Loucy (cell line): ENCODE data around the gene KIF1B.
"Not testable (repeated sequence)": the region's sequence is repeated elsewhere in the genome, so short reads cannot be mapped to it uniquely, and the experiment has no call there.

Source experiments
- H2AFZ ChIP-seq: fragments of 200-600 bp; sonication (generic); 2 replicates; pipeline ENCODE4 v1.6.0; 2016; ENCODE audit warnings: antibody characterized with exemption, mild to moderate bottlenecking, low read length, moderate library complexity
- H3F3A ChIP-seq: fragments of 200-600 bp; 2 replicates; pipeline ENCODE4 v1.6.0; 2016; ENCODE audit warnings: antibody characterized with exemption, low read depth, mild to moderate bottlenecking
- H3K27me3 ChIP-seq: fragments of 200-600 bp; sonication (generic); 2 replicates; pipeline ENCODE4 v1.6.1; 2014; ENCODE audit warnings: low read length, mild to moderate bottlenecking; ENCODE audit not compliant: insufficient read depth, poor library complexity, severe bottlenecking
- H3K36me3 ChIP-seq: fragments of 200-600 bp; sonication (generic); 2 replicates; pipeline ENCODE4 v1.6.1; 2016; ENCODE audit warnings: low read length; ENCODE audit not compliant: insufficient read depth
- H3K4me1 ChIP-seq: fragments of 200-600 bp; sonication (generic); 2 replicates; pipeline ENCODE4 v1.5.1; 2014; ENCODE audit warnings: low read length, mild to moderate bottlenecking; ENCODE audit not compliant: insufficient read depth, poor library complexity, severe bottlenecking
- H3K4me2 ChIP-seq: fragments of 200-600 bp; sonication (generic); 2 replicates; pipeline ENCODE4 v1.6.0; 2014; ENCODE audit warnings: antibody characterized with exemption, low read length, low read depth, mild to moderate bottlenecking; ENCODE audit not compliant: poor library complexity, severe bottlenecking
- H3K4me3 ChIP-seq: fragments of 200-600 bp; sonication (generic); 2 replicates; pipeline ENCODE4 v1.5.1; 2014; ENCODE audit warnings: low read length, mild to moderate bottlenecking, mixed read lengths; ENCODE audit not compliant: poor library complexity, severe bottlenecking
- H3K79me2 ChIP-seq: fragments of 200-600 bp; sonication (generic); 2 replicates; pipeline ENCODE4 v1.6.1; 2014; ENCODE audit warnings: low read length; ENCODE audit not compliant: insufficient read depth
- H3K9ac ChIP-seq: fragments of 200-600 bp; sonication (generic); 2 replicates; pipeline ENCODE4 v1.6.0; 2014; ENCODE audit warnings: mild to moderate bottlenecking, low read depth, low read length, moderate library complexity; ENCODE audit not compliant: poor library complexity, severe bottlenecking
- H3K9me2 ChIP-seq: fragments of 200-600 bp; sonication (generic); replicated peaks from 2 replicates; pipeline ENCODE4 v1.6.1; 2016; ENCODE audit warnings: low read depth, low read length, mixed read lengths
- H3K9me3 ChIP-seq: fragments of 200-600 bp; sonication (generic); 2 replicates; pipeline ENCODE4 v1.6.1; 2014; ENCODE audit warnings: mild to moderate bottlenecking, antibody characterized with exemption, low read length, low read depth; ENCODE audit not compliant: insufficient read depth
- H4K20me1 ChIP-seq: fragments of 200-600 bp; sonication (generic); 2 replicates; pipeline ENCODE4 v1.6.0; 2014; ENCODE audit warnings: antibody characterized with exemption, low read length, mild to moderate bottlenecking; ENCODE audit not compliant: insufficient read depth, poor library complexity, severe bottlenecking
- EZH2phosphoT487 ChIP-seq: fragments of 200-600 bp; IDR thresholded peaks from 2 replicates; pipeline ENCODE4 v1.6.1; 2018; ENCODE audit warnings: antibody characterized with exemption, mild to moderate bottlenecking, moderate library complexity, borderline replicate concordance
- TF ChIP-seq, protein P1 (sequence below): fragments of 200-600 bp; sonication (generic); conservative IDR thresholded peaks from 2 replicates; pipeline ENCODE4 v1.5.1; 2014; ENCODE audit warnings: mild to moderate bottlenecking, antibody characterized with exemption, low read length

KIF1B gene

DNA sequence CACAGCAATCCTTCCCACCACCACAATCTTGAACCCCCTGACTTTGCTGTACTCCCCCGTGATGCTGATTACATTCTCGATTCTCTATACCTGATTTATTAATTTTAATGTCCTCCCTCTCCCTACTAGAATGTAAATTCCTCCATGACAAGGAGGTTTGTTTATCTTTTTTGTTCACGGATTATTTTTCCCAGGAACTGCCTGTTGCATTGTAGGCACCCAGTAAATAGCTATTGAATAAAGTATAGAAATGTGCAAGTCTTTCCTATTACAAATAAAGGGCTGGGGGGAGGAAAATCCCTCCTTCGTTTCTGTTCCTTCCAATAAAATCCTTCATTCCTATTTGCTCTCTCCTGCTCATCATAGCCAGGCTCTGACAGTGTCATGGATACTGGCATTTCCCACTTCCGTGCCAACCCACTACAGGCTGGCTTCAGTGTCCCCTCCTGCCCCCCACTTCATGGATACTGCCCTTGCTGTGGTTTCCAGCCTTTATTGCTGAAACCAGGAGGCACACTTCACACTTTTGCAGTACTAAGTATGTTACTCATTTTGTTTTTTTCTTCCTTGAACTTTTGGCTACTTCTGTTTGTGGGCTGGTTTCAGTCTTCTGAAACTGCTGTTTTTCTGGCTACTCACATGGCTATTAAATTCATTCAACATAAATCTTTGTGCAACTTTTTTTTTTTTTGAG, 7.5 kb downstream of the KIF1B start:
- peaks cover 51% of the 10 kb centered on the region for H3K79me2 ChIP-seq
- H3F3A ChIP-seq: peaks cover 3% of the 10 kb centered on the region; the same call in 1 of the 2 replicates
- no peaks in the 10 kb centered on the region for H3K36me3 ChIP-seq
- H2AFZ ChIP-seq: no peak overlapping the region
- no peak for TF ChIP-seq EZH2phosphoT487
- TF ChIP-seq, protein P1, sequence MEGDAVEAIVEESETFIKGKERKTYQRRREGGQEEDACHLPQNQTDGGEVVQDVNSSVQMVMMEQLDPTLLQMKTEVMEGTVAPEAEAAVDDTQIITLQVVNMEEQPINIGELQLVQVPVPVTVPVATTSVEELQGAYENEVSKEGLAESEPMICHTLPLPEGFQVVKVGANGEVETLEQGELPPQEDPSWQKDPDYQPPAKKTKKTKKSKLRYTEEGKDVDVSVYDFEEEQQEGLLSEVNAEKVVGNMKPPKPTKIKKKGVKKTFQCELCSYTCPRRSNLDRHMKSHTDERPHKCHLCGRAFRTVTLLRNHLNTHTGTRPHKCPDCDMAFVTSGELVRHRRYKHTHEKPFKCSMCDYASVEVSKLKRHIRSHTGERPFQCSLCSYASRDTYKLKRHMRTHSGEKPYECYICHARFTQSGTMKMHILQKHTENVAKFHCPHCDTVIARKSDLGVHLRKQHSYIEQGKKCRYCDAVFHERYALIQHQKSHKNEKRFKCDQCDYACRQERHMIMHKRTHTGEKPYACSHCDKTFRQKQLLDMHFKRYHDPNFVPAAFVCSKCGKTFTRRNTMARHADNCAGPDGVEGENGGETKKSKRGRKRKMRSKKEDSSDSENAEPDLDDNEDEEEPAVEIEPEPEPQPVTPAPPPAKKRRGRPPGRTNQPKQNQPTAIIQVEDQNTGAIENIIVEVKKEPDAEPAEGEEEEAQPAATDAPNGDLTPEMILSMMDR: no peak
- H4K20me1 ChIP-seq: peaks cover 14% of the 10 kb centered on the region
- H3K4me3 ChIP-seq: no peak overlapping the region
- no peaks in the 10 kb centered on the region for H3K27me3 ChIP-seq
- no peak overlapping the region for H3K9ac ChIP-seq
- peaks cover 22% of the 10 kb centered on the region for H3K4me1 ChIP-seq
- H3K9me3 ChIP-seq: no peaks in the 10 kb centered on the region
- no peaks in the 10 kb centered on the region for H3K9me2 ChIP-seq
- H3K4me2 ChIP-seq: no peak overlapping the region

DNA sequence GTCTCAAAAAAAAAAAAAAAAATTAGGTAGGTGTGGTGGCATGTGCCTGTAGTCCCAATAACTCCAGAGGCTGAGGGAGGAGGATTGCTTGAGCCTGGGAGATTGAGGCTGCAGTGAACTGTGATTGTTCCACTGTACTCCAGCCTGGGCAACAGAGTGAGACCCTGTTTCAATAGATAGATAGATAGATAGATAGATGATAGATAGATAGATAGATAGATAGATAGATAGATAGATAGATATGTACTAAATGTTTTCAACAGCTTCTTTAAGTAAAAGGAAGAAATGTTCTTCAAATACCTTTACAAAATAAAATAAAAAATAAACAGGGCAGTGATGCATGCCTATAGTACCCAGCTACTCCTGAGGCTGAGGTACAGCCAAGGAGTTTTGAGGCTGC, 9.8 kb downstream of the KIF1B start:
- peaks cover 50% of the 10 kb centered on the region for H3K79me2 ChIP-seq

DNA sequence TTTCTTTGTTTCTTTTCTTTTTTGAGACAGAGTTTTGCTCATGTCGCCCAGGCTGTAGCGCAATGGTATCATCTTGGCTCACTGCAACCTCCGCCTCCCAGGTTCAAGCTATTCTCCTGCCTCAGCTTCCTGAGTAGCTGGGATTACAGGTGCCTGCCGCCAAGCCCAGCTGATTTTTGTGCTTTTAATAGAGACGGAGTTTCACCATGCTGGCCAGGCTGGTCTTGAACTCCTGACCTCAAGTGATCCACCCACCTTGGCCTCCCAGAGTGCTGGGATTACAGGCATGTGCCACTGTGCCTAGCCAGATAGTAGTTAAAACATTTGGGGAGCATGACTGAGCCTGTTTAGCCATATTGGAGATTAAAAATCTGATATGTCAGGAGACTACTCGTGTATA, 10.3 kb downstream of the KIF1B start:
- peaks cover 10% of the 10 kb centered on the region for H3K4me1 ChIP-seq
- peaks cover 47% of the 10 kb centered on the region for H3K79me2 ChIP-seq
- H3K36me3 ChIP-seq, H3K9me3 ChIP-seq, H3K9ac ChIP-seq, H3K9me2 ChIP-seq, H3F3A ChIP-seq, H3K4me3 ChIP-seq, H3K4me2 ChIP-seq, H2AFZ ChIP-seq, H3K27me3 ChIP-seq, H4K20me1 ChIP-seq: not testable (repeated sequence)

More for the DNA sequence above, 9.8 kb downstream of the KIF1B start:
- no peaks in the 10 kb centered on the region for H3K9me2 ChIP-seq
- H3K4me2 ChIP-seq: no peak overlapping the region
- H3K27me3 ChIP-seq: no peaks in the 10 kb centered on the region
- no peaks in the 10 kb centered on the region for H3K9me3 ChIP-seq
- H3K9ac ChIP-seq: no peak overlapping the region
- peaks cover 13% of the 10 kb centered on the region for H3K4me1 ChIP-seq
- no peaks in the 10 kb centered on the region for H3K36me3 ChIP-seq
- no peaks in the 10 kb centered on the region for H3F3A ChIP-seq
- H2AFZ ChIP-seq: no peak overlapping the region
- peaks cover 6% of the 10 kb centered on the region for H4K20me1 ChIP-seq
- TF ChIP-seq EZH2phosphoT487: no peak
- TF ChIP-seq, protein P1: no peak
- H3K4me3 ChIP-seq: no peak overlapping the region

DNA sequence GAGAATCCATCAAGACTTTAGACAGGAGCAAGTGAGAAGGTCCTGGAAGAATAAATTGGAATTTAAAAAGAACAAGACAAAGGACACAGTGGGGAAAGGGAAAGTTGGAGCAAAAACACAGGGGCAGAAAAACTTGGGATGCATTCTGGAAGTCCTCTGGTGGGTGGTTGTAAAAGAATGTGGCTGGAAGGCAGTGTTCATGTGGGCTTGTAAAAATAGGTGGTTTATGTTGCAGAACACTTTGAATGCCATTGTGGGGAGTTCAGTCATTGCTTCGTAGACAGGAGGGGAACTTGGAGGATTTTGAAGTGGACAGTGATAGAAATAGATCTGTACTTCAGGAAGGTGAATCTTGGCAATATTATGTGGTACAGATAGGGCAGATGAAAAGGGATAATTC, 15.2 kb downstream of the KIF1B start:
- H3K36me3 ChIP-seq: no peaks in the 10 kb centered on the region
- H3K4me1 ChIP-seq: no peaks in the 10 kb centered on the region
- no peak overlapping the region for H3K4me3 ChIP-seq
- no peak overlapping the region for H2AFZ ChIP-seq
- H3K9me2 ChIP-seq: no peaks in the 10 kb centered on the region
- no peak overlapping the region for H3K4me2 ChIP-seq
- no peaks in the 10 kb centered on the region for H3K27me3 ChIP-seq
- H3F3A ChIP-seq: no peaks in the 10 kb centered on the region
- H3K9me3 ChIP-seq: no peaks in the 10 kb centered on the region
- TF ChIP-seq, protein P1: no peak
- TF ChIP-seq EZH2phosphoT487: no peak
- H3K79me2 ChIP-seq: peaks cover 49% of the 10 kb centered on the region; the same call in 1 of the 2 replicates
- peaks cover 7% of the 10 kb centered on the region for H4K20me1 ChIP-seq
- H3K9ac ChIP-seq: no peak overlapping the region
